ENCODE measurements around the gene NKAIN1.

GRCh38 chr1:31264790-31265386 lies 25.2 kb upstream of the NKAIN1 start:
- TF ChIP-seq CTCF (IDR thresholded peaks at IDR 0.05) (no peak), EP300 (IDR thresholded peaks at IDR 0.05) (no peak)
